DMS153 treated with DMSO at 0.1 percent for 48 hours (cell line): ENCODE measurements around the gene METTL8.
A peak's percentile ranks its signal among the peaks of the same experiment; 100 is the strongest.

ENCODE experiments used
- DNase-seq: peaks from one replicate; lab custom pipeline; 2025; ENCODE audit not compliant: unreplicated experiment; lab: John Stamatoyannopoulos, UW

The METTL8 gene, protein sequence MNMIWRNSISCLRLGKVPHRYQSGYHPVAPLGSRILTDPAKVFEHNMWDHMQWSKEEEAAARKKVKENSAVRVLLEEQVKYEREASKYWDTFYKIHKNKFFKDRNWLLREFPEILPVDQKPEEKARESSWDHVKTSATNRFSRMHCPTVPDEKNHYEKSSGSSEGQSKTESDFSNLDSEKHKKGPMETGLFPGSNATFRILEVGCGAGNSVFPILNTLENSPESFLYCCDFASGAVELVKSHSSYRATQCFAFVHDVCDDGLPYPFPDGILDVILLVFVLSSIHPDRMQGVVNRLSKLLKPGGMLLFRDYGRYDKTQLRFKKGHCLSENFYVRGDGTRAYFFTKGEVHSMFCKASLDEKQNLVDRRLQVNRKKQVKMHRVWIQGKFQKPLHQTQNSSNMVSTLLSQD

GRCh38 chr2:171433763-171434012 lies at the start of gene METTL8:
METTL8 (minus strand) TSS chr2:171433990; CDS start chr2:171392185, 41,805 bp downstream.
- DNase-seq: no peak

- DNase-seq: no peak
Observed at GRCh38 chr2:171482877-171483276, 49.1 kb upstream of the METTL8 start.

GRCh38 chr2:171482308-171482707 lies 48.5 kb upstream of the METTL8 start:
- DNase-seq: no peak

GRCh38 chr2:171480908-171481307 lies 47.1 kb upstream of the METTL8 start:
- DNase-seq: no peak

GRCh38 chr2:171479154-171479814 lies 45.5 kb upstream of the METTL8 start:
- DNase-seq: no peak

- no peak for DNase-seq
Observed at GRCh38 chr2:171478345-171478744, 44.6 kb upstream of the METTL8 start.

DNA sequence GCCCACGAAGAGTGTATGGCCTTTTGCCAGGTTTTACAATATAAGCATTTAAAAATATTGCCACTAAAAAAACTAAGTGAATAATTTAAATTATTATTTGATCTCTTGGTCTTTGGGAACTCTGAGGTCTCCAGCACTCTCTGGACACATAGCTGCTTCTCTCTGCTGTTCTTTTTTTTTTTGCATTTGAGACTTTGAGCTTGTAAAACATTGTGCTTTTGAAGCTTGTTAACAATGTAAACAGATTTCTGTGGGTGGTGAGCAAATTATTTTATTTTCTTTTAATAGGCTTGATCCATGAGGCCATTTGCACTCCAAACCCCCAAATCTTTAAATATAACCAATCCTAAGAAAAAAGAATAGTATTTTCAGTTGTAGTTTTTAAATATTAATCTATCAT lies 42.2 kb upstream of the METTL8 start:
- no peak for DNase-seq

DNA sequence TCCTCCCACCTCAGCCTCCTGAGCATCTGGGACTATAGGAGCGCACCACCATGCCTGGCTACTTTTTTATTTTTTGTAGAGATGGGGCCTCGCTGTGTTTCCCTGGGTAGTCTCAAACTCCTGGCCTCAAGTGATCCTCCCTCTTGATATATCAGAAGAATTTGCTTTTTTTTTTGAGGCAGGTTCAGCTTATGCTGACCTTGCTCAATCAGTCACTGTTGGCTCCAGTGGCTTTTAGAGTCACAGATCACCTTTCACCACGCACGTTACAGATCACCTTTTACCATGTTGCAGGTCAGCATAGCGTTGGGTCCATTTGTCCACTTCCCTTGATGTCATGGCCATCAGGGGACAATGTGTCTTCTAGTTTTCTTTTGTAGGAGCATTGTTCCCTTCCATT lies 36.3 kb upstream of the METTL8 start:
- DNase-seq: no peak

- DNase-seq: no peak
Observed at GRCh38 chr2:171469176-171469575, 35.4 kb upstream of the METTL8 start.

GRCh38 chr2:171460537-171460936 lies 26.7 kb upstream of the METTL8 start:
- no peak for DNase-seq

DNA sequence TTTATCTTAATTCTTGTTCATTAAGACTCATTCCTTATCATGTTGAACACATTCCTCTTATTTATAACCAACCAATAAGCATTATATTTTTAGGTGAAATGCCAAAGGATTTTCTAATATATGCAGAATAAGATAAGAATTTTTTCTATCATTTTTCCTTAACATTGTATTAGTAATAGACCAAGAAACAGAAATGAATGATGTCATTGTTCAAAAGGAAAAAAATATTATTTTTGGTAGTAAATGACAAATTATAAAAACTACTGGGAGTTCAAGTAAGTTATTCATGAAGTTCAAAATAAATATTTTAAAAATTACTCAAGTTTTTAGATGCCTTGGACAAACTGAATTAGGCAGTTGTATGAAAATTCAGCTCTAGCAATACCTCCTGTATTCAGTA lies 25.7 kb upstream of the METTL8 start:
- no peak for DNase-seq

DNA sequence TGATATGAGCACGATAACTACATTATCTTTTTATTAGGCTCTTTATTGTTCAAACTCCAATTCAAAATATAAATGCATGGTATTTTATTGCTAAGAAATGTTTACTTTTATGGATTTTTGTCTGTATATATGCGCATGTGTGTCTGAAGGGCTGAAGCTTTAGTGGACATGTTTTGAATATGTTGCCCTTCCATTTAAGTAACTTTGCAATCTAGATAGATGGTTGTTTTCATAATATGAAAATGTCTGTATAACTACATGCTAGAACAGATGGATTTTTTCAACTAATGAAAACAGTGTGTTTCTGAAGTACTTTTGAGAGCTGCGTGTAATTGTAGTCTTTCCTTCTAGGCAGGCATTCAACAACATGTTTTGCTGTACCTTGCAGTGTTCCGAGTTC lies 19.0 kb upstream of the METTL8 start:
- DNase-seq: no peak

DNA sequence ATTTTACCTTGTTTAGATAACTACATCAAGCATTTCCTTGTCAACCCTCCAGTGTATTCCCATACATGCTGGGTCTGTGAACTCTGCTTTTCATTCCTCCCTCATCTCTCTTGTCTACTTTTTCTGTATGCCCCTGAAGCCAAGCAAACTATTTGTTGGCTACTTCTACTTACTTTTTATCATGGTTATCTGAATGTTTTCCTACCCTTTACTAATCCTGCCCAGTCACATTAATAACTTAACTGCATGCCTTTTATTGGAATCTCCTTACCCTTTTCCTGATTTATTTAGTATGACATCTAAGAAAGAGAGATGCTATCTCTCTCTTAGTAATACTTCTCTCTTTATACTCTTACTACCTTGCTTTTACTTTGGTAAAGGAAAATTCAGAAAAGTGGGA lies 17.3 kb upstream of the METTL8 start:
- no peak for DNase-seq

DNA sequence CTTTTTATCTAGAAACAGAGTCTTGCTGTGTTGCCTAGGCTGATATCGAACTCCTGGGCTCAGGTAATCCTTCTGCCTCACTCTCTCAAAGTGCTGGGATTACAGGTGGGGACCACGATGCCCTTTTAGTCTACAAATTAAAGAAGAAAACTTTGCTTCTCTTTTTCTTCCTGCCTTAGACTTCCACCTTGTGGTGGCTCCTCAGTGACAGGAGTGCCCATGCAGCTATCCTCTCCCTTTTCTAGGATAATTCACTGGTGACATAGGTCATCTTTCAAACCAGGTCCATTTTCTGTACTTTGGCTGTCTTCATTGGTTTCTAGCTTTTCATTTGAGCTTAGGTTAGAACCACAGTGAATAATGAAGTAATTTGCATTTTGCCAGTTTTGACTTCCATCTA lies 13.9 kb upstream of the METTL8 start:
- no peak for DNase-seq

GRCh38 chr2:171441470-171441869 lies 7.7 kb upstream of the METTL8 start:
- DNase-seq: no peak

DNA sequence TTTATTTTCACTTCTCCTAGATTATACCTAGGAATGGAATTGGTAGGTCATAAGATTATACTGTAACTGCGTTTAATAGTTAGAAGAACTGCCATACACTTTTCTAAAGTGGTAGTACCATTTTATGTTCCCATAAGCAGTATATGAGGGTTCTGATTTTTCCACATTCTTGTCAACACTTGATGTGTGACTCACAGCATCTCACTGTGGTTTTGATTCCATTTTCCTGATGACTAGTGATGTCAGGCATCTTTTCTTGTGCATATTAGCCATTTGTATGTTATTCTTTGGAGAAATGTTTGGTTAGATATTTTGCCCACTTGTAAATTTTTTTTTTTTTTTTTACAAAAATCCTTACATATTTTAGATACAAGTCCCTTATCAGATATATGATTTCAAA lies 2.5 kb upstream of the METTL8 start:
- no peak for DNase-seq

GRCh38 chr2:171434013-171434989 lies 511 bp upstream of the METTL8 start, which contains the start of gene DCAF17:
DCAF17 (plus strand) TSS chr2:171434226; CDS start chr2:171434578, 352 bp downstream.
- peak; percentile 91 for DNase-seq

GRCh38 chr2:171432969-171433762 lies 624 bp downstream of the METTL8 start:
- no peak for DNase-seq

DNA sequence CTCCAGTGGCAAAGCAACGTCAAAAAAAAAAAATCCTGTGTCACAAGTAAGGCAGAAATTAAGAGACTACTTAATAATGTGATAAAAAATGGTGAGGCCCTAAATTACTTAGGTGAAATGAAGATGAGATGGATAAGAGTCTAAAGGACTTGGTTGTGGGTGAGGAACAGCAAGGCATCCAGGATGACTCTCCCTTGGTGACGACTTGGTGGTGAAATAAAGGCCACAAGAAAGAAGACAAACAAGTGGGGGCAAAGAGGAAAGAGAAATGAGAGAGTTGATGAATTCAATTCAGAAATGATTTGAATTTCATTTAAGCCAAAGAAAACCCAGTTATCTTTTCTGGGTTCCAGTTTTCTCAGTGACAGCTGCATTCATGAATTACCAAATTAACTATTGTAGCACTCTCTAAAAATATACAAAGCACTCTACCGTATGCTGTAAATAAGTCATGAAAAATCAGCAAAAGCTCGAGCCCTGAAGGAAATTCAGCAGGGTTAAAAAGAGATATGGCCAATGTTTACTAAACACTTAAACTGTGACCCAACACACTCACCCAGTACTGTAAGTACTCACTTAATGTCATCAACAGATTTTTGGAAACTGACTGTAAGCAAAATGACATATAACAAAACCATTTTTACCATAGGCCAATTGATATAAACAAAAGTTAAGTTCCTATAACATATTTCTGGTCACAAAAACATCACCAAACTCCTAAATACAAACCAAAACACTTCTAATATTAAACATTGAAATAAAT lies 1.4 kb downstream of the METTL8 start:
- no peak for DNase-seq

- no peak for DNase-seq
Observed at GRCh38 chr2:171431677-171432167, 2.1 kb downstream of the METTL8 start.
